Measurements from ENCODE around the gene MYOT. TPM values are rescaled to one million over a fixed set of nuclear protein-coding genes. Genes with fewer than 3 reads are reported as not detected.

The MYOT gene
- total RNA-seq (not detected in 2 replicates), polyA plus RNA-seq (0.22 TPM in 1 of 2 replicates, not detected in the other)

GRCh38 chr5:137867664-137868063 is at the start of gene MYOT:
Gene MYOT (plus strand): TSS chr5:137867860. CDS start chr5:137870652, 2,792 bp downstream.
- no peaks in the 10 kb centered on the region for H3K36me3 ChIP-seq
- H3K27me3 ChIP-seq: no peaks in the 10 kb centered on the region
- no peak for TF ChIP-seq CTCF (IDR thresholded peaks at IDR 0.05; ENCODE audit: low read depth, low read length)
- DNase-seq (ENCODE audit: low read depth in 1 of 2, low spot score in 1 of 2): no peak
- H3K4me3 ChIP-seq: no peak within 1 kb of the TSS
- no peaks in the 10 kb centered on the region for H3K9me3 ChIP-seq (ENCODE audit: low read depth)
- no peak within 1 kb of the TSS for H3K27ac ChIP-seq
- no peaks in the 10 kb centered on the region for H3K4me1 ChIP-seq (ENCODE audit: low read depth)

GRCh38 chr5:137819766-137820165 is 47.9 kb upstream of the MYOT start:
- Histone ChIP-seq H3K27ac (no peak overlapping the region), H3K9me3 (ENCODE audit: low read depth) (no peaks in the 10 kb centered on the region), H3K36me3 (no peaks in the 10 kb centered on the region), H3K27me3 (no peaks in the 10 kb centered on the region), H3K4me3 (no peak overlapping the region), H3K4me1 (ENCODE audit: low read depth) (no peaks in the 10 kb centered on the region)
- TF ChIP-seq CTCF (IDR thresholded peaks at IDR 0.05; ENCODE audit: low read depth, low read length): no peak
- DNase-seq (ENCODE audit: low read depth in 1 of 2, low spot score in 1 of 2): no peak

- peak; percentile 66 for TF ChIP-seq CTCF (IDR thresholded peaks at IDR 0.05; ENCODE audit: low read depth, low read length)
- H3K27ac ChIP-seq: no peak overlapping the region
- H3K4me1 ChIP-seq (ENCODE audit: low read depth): no peaks in the 10 kb centered on the region
- peak; percentile 59 to 78 for DNase-seq (ENCODE audit: low read depth in 1 of 2, low spot score in 1 of 2)
- no peak overlapping the region for H3K4me3 ChIP-seq
- no peaks in the 10 kb centered on the region for H3K36me3 ChIP-seq
- H3K27me3 ChIP-seq: no peaks in the 10 kb centered on the region
- no peaks in the 10 kb centered on the region for H3K9me3 ChIP-seq (ENCODE audit: low read depth)
Measured at GRCh38 chr5:137822158-137822764, 45.4 kb upstream of the MYOT start.

GRCh38 chr5:137822984-137823383 is 44.7 kb upstream of the MYOT start:
- no peak for TF ChIP-seq CTCF (IDR thresholded peaks at IDR 0.05; ENCODE audit: low read depth, low read length)
- no peaks in the 10 kb centered on the region for H3K36me3 ChIP-seq
- H3K27me3 ChIP-seq: no peaks in the 10 kb centered on the region
- no peaks in the 10 kb centered on the region for H3K4me1 ChIP-seq (ENCODE audit: low read depth)
- H3K4me3 ChIP-seq: no peak overlapping the region
- no peak overlapping the region for H3K27ac ChIP-seq
- no peaks in the 10 kb centered on the region for H3K9me3 ChIP-seq (ENCODE audit: low read depth)
- no peak for DNase-seq (ENCODE audit: low read depth in 1 of 2, low spot score in 1 of 2)

GRCh38 chr5:137825165-137825564 is 42.5 kb upstream of the MYOT start:
- TF ChIP-seq CTCF (IDR thresholded peaks at IDR 0.05; ENCODE audit: low read depth, low read length): no peak
- Histone ChIP-seq H3K27me3 (no peaks in the 10 kb centered on the region), H3K4me3 (no peak overlapping the region), H3K27ac (no peak overlapping the region), H3K4me1 (ENCODE audit: low read depth) (no peaks in the 10 kb centered on the region), H3K9me3 (ENCODE audit: low read depth) (no peaks in the 10 kb centered on the region), H3K36me3 (no peaks in the 10 kb centered on the region)
- no peak for DNase-seq (ENCODE audit: low read depth in 1 of 2, low spot score in 1 of 2)
